ENCODE measurements around the gene CATSPERE. TPM values are rescaled to one million over a fixed set of nuclear protein-coding genes. Genes with fewer than 3 reads are reported as not detected.

The CATSPERE gene
- total RNA-seq, 4 donors from 2014 or later = 0.49 to 0.58 (median 0.56) TPM; not detected in 1

DNA sequence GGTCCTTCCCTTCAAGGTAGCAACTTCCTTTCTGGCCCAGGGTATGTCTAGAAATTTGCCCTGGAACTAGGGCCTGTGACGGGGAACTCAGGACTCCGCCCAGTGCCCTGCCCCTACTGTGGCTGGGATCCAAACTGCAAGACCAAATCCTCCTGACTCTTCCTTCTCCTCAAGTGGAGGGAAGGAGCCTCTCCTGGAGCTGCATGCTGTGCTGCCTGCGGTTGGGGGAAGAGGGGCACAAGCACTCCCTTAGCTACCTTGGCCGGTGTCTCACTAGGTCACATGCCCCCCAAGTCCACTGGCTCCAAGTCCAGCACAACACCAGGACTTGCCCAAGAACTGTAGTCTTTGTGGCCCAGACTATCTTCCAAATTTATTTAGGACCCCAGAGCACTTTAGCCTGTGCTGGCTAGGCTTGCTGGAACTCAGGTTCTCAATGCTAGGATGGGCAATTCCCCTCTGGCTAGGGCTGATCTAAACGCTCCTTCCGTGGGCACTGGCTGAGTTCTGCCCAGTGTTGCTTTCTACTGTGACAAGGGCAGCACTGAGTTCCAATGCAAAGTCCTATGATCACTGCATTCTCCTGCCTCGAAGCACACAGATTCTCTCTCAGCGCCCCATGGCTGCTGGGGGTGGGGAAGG is 21.6 kb upstream of the CATSPERE start:
- no peak for TF ChIP-seq POLR2A (IDR thresholded peaks at IDR 0.05)
- TF ChIP-seq, protein P1, sequence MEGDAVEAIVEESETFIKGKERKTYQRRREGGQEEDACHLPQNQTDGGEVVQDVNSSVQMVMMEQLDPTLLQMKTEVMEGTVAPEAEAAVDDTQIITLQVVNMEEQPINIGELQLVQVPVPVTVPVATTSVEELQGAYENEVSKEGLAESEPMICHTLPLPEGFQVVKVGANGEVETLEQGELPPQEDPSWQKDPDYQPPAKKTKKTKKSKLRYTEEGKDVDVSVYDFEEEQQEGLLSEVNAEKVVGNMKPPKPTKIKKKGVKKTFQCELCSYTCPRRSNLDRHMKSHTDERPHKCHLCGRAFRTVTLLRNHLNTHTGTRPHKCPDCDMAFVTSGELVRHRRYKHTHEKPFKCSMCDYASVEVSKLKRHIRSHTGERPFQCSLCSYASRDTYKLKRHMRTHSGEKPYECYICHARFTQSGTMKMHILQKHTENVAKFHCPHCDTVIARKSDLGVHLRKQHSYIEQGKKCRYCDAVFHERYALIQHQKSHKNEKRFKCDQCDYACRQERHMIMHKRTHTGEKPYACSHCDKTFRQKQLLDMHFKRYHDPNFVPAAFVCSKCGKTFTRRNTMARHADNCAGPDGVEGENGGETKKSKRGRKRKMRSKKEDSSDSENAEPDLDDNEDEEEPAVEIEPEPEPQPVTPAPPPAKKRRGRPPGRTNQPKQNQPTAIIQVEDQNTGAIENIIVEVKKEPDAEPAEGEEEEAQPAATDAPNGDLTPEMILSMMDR (IDR thresholded peaks at IDR 0.05 in 4 of 5, conservative IDR thresholded peaks at IDR 0.05 in 1 of 5) = no peak
- in situ Hi-C loops (cut with MboI; ENCODE audit: low sequenced_read_pairs in 4 of 4) (no loop called here), intact Hi-C loops (cut with DNase I; ENCODE audit: low total_unique reads) (no loop called here)
- no peak for DNase-seq
- no peak overlapping the region for H3K4me3 ChIP-seq
- no peaks in the 10 kb centered on the region for H3K27me3 ChIP-seq
- H3K9me3 ChIP-seq = no peaks in the 10 kb centered on the region
- no peak for ATAC-seq
- H3K27ac ChIP-seq = no peak overlapping the region
- peaks cover under 1 to 8% of the 10 kb centered on the region in 2 donors for H3K4me1 ChIP-seq
- peaks cover 0 to 11% of the 10 kb centered on the region in 2 donors for H3K36me3 ChIP-seq

DNA sequence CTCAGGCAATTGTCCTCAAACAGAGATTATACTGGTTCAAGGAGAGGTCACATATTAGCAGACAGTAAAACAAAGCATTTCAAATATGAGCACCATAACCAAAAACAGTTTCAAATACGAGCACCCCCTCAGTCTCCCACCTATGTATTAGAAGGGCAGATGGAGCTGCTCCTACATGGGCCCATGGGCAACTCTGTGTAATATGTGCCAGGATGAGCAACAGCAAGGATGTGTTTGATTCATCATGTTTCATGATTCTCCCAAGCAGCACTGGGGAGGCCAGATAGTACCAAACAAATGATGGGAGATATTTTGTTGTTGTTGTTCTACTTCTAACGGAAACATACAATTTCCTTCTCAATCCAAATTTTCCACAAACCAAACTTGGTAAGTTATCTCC is 18.2 kb upstream of the CATSPERE start:
- ATAC-seq = no peak
- no peak for DNase-seq
- Histone ChIP-seq H3K27ac (no peak overlapping the region), H3K9me3 (no peaks in the 10 kb centered on the region), H3K36me3 (no peaks in the 10 kb centered on the region), H3K27me3 (no peaks in the 10 kb centered on the region), H3K4me3 (no peak overlapping the region), H3K4me1 (peaks cover 19 to 25% of the 10 kb centered on the region in 2 donors)
- TF ChIP-seq POLR2A (IDR thresholded peaks at IDR 0.05) = no peak
- TF ChIP-seq, protein P1 (IDR thresholded peaks at IDR 0.05 in 4 of 5, conservative IDR thresholded peaks at IDR 0.05 in 1 of 5) = no peak
- intact Hi-C loops (cut with DNase I; ENCODE audit: low total_unique reads) = no loop called here
- in situ Hi-C loops (cut with MboI; ENCODE audit: low sequenced_read_pairs in 4 of 4) = no loop called here

DNA sequence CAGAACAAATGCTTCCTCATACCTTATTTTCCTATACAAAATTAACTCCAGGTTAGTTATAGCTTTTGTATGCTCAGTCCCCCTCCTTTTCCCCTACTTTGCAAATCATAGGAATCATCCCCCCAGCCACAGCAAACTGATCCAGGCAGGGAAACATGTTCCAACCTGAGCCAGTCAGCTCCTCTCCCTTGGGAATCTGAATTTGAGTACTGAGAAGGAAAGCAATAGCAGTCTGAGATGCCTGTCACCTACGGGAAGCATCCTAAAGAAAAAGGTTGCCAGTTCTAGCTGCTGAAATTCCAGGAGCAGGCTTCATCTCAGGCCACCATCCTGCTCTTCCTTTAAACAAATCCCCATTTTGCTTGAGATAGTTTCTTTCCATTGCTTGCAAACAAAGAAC is 16.2 kb upstream of the CATSPERE start:
- no peak for TF ChIP-seq POLR2A (IDR thresholded peaks at IDR 0.05)
- TF ChIP-seq, protein P1 (IDR thresholded peaks at IDR 0.05 in 4 of 5, conservative IDR thresholded peaks at IDR 0.05 in 1 of 5) = no peak
- H3K36me3 ChIP-seq = no peaks in the 10 kb centered on the region
- peaks cover 34 to 36% of the 10 kb centered on the region in 2 donors for H3K4me1 ChIP-seq
- no peaks in the 10 kb centered on the region for H3K9me3 ChIP-seq
- H3K4me3 ChIP-seq = no peak overlapping the region
- H3K27me3 ChIP-seq = no peaks in the 10 kb centered on the region
- DNase-seq = no peak
- ATAC-seq = no peak
- peak overlapping the region in 1 of 4 donors; percentile 37 for H3K27ac ChIP-seq
- intact Hi-C loops (cut with DNase I; ENCODE audit: low total_unique reads) (no loop called here), in situ Hi-C loops (cut with MboI; ENCODE audit: low sequenced_read_pairs in 4 of 4) (no loop called here)

DNA sequence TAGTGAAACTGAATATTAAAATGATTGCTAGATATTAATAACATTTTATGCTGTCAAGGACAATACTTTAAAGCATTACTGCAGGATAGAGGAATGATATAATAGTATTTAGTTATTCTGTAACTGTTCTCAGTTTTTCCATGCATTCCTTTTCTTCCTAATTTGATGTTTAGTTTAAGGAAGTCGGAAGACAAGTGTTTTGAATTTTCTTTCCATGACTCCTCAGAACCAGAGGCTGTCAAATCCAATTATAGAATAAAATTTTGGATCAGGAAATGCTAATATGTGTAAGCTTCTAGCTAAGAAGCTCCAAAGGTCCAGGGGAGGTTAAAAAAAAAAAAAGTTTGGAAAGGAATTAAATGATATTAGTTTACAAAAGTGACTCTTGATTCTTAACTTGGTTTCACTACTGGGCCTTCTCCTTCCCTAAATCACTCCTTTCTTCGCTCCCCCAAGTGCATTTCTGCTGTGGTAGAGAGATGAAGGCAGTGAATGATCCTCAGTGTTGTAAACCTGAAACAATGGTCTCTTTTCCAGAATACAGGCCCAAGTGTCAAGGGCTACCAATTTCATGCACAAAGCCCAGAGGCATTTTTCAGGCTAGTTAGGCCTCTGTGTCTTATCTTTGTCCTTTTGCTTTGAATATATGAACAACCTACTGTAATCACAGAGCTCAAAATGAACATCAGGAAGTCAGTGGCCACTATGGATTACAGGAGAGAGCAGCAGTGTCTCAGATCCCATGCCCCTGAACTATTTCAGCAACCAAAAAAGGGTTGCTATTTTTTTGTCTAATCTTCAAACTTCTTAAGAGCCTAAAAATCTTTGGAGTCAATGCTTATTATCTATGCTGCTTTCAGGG is 15.5 kb upstream of the CATSPERE start:
- Histone ChIP-seq H3K27me3 (no peaks in the 10 kb centered on the region), H3K4me3 (no peak overlapping the region), H3K4me1 (peaks cover 41 to 43% of the 10 kb centered on the region in 2 donors), H3K9me3 (no peaks in the 10 kb centered on the region), H3K27ac (peak overlapping the region in 3 of 4 donors; percentile 7 to 37 (median 23)), H3K36me3 (no peaks in the 10 kb centered on the region)
- intact Hi-C loops (cut with DNase I; ENCODE audit: low total_unique reads) = no loop called here
- ATAC-seq = no peak
- DNase-seq = no peak
- TF ChIP-seq, protein P1 (IDR thresholded peaks at IDR 0.05 in 4 of 5, conservative IDR thresholded peaks at IDR 0.05 in 1 of 5) = no peak
- TF ChIP-seq POLR2A (IDR thresholded peaks at IDR 0.05) = no peak
- in situ Hi-C loops (cut with MboI; ENCODE audit: low sequenced_read_pairs in 4 of 4) = no loop called here
